WI38 (cell line): Measurements from ENCODE around the gene MUC2.

ENCODE experiments used
- H3K4me3 ChIP-seq: 2 replicates; pipeline ENCODE4 v1.5.1; 2011; ENCODE audit warnings: low read depth, mild to moderate bottlenecking, control low read depth, low read length
- TF ChIP-seq, protein P1 (sequence below): IDR thresholded peaks from 2 replicates; pipeline ENCODE4 v1.5.1; 2012; ENCODE audit warnings: low read depth, mild to moderate bottlenecking, control low read depth, low read length

MUC2 gene

DNA sequence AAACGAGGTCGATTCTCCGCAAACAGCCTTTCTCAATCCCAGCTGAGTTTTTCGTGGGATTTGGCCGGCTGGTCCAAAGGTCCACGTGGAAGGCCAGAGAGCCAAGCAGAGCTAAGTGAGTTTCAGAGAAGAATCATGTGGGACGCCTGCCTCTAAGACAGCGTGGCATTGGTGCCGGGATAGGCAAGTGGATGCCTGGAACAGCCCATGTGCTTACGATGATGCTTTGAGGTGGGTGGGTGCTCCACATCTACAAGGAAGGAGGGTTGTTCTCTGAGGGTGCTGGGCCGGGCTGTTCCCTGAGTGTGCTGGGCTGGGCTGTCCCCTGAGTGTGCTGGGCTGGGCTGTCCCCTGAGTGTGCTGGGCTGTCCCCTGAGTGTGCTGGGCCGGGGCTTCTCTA lies 41.4 kb downstream of the MUC2 start:
- TF ChIP-seq, protein P1, sequence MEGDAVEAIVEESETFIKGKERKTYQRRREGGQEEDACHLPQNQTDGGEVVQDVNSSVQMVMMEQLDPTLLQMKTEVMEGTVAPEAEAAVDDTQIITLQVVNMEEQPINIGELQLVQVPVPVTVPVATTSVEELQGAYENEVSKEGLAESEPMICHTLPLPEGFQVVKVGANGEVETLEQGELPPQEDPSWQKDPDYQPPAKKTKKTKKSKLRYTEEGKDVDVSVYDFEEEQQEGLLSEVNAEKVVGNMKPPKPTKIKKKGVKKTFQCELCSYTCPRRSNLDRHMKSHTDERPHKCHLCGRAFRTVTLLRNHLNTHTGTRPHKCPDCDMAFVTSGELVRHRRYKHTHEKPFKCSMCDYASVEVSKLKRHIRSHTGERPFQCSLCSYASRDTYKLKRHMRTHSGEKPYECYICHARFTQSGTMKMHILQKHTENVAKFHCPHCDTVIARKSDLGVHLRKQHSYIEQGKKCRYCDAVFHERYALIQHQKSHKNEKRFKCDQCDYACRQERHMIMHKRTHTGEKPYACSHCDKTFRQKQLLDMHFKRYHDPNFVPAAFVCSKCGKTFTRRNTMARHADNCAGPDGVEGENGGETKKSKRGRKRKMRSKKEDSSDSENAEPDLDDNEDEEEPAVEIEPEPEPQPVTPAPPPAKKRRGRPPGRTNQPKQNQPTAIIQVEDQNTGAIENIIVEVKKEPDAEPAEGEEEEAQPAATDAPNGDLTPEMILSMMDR, result no peak
- H3K4me3 ChIP-seq, result no peak overlapping the region

DNA sequence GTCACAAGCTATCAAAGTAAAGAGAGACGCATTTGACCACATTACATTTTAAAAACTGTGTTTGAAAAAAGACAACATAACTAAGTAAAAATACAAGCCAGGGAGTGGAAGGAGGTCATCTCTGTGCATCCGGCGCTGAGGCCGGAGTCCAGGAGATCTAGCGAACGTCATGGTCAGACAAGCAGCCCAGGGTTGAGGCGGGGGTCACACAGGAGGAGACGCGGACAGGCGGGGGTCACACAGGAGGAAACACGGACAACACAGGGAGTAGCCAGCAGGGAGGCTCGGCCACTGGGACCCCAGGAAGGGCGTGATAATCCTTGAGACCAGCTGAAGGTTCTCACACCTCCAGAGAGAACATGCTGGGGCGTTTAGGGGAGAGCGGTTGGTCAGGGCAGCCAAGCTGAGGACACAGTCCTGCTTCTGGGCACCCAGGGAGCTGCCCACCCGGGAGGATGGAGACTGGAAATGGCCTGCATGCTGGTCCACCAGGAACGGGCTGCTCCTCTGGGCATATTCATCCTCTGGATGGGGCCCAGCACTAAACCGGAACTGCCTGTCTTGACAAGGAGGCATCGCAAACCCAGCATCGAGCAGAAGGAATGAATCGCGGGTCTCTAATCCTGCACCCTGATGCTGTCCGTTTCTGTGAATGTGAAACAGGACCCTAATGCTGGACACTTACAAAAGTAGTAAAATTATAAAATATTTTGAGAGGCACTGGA lies 42.2 kb downstream of the MUC2 start:
- TF ChIP-seq, protein P1, result no peak
- H3K4me3 ChIP-seq, result no peak overlapping the region

DNA sequence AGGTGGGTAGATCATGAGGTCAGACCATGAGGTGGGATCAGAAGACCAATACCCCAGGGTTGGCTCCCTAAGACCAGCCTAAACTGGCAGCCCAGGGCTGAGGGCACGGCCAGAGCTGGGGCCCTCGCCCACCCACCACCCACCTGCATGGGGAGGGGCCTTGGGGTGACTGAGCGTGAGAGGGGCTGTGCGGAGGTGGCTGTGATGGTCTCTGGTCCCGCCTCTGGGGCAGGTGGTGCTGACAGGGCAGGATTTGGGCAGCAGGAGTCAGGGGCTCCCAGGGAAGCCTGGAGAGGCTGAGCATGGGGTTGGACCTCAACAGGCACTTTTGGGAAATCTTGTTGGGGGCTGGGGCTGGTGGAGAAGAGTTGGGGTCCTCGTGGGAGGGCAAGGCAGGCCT lies 43.3 kb downstream of the MUC2 start:
- H3K4me3 ChIP-seq, result no peak overlapping the region
- TF ChIP-seq, protein P1, result no peak

DNA sequence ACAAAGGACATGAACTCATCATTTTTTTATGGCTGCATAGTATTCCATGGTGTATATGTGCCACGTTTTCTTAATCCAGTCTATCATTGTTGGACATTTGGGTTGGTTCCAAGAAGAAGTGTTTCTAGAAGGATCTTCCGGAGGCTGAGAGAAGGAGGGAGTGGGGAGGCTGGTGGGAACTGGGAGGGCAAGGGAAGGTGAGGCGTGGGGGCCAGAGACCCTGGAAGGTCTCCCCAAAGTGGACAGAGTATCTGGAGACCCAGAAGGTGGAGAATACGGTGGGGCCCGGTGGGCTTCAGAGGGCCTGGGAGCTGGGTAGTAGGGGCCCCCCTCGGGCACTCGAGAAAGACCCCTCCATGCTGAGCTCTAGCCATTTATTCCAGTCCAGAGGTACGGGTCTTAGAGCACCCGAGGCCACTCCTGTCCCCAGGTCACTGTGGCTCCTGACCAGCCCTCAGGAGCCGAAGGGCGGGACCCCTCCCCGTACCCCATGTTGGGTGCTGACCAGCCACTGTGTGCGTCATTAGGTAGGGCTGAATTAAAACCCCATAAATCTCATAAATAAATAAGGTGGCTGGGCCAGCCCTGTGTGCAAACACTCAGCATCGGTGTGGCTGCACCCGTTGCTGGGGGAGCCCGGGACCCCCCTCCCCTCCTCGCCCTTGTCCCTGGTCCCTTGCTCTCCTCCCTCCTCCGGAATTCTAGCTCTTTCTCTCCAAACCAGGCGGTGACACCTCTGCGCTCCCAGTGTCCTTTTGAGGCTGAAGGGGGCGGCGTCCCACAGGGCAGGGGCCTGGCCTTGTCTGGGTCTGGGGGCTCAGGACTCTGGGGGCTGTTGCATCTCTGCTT lies 44.3 kb downstream of the MUC2 start:
- TF ChIP-seq, protein P1, result no peak
- H3K4me3 ChIP-seq, result no peak overlapping the region

DNA sequence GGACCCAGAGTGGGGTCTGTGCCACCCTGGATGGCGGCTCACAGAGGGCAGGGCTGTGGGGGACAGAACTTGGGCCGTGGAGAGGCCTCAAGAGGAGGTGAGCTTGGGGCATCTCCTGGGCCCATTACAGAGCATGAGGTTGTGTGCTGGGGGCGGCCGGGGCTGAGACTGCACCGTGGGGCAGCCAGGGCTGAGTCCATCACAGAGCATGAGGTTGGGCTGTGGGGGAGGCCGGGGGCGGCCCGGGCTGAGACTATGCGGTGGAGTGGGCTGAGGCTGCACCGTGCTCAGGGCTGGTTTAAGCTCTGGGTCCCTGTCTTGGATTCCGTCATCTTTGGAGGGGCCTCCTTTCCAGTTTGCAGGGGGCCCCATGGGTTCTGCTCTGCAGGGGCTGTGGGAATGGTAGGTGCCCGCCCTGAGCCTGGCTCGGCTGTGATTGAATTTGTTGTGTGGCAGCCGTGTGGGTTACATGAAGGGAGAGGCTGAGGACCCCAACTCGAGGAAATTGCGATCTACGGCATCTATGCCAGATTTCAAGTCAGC lies 45.0 kb downstream of the MUC2 start:
- no peak overlapping the region for H3K4me3 ChIP-seq
- TF ChIP-seq, protein P1, result no peak

DNA sequence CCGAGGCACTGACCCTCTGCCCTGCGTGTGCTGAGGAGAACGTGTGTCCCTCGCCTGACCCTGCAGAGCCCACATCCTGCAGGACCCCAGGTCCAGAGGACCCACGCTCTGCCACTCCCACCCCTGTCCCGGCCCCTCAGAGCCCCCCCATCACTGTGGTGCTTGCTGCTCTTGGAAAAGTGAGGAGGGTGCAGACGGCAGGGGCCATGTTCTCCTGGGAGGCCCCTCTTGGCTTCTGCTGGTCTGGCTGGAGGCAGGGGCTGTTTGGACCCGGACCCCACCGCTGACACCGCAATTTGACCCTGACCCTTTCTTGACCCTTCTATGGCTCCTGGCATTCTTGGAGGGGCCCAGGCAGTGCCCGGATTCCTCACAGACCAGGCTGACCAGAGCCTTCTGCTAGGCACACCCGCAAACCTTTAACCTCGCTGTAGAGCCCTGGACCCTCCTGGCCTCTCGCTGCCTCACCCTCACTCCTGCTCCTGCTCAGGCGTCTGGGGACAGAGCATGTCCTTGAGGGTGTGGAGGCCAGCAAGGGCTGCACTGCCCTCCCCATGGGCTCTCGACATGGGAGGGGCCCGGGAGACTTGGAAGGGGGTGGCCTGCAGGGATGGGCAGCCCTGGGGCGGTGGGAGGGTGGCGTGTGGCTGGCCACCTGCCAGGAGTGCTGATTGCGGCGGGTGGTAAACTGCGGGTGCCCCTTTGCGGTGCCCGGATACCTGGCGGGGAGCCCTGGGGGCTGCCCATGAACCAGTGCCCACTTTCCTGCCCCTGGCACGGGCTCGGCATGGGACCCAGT lies 46.1 kb downstream of the MUC2 start:
- TF ChIP-seq, protein P1, result no peak

More for the DNA sequence above, 46.1 kb downstream of the MUC2 start:
- no peak overlapping the region for H3K4me3 ChIP-seq
